KOPT-K1 (cell line): ENCODE data around the gene FUT8.

Source experiments
- H3K27ac ChIP-seq: fragments of 200-600 bp; sonication (generic); 2 replicates; pipeline ENCODE4 v1.5.1; 2016; ENCODE audit warnings: antibody characterized with exemption, mild to moderate bottlenecking, low read depth, low read length; ENCODE audit not compliant: poor library complexity, severe bottlenecking
- H3K36me3 ChIP-seq: fragments of 200-600 bp; sonication (generic); 2 replicates; pipeline ENCODE4 v1.5.1; 2017; ENCODE audit warnings: antibody characterized with exemption, mild to moderate bottlenecking, low read length, moderate library complexity; ENCODE audit not compliant: insufficient read depth
- H3K9me3 ChIP-seq: fragments of 200-600 bp; sonication (generic); 2 replicates; pipeline ENCODE4 v1.5.1; 2017; ENCODE audit warnings: antibody characterized with exemption, low read length, mild to moderate bottlenecking; ENCODE audit not compliant: insufficient read depth, poor library complexity, severe bottlenecking

Gene FUT8

GRCh38 chr14:65513671-65514070 is 101.1 kb downstream of the FUT8 start:
- H3K36me3 ChIP-seq: peaks cover 12% of the 10 kb centered on the region; the same call in 1 of the 2 replicates

GRCh38 chr14:65517635-65518542 is 105.4 kb downstream of the FUT8 start:
- Histone ChIP-seq H3K9me3 (peaks cover 6% of the 10 kb centered on the region), H3K27ac (no peak overlapping the region), H3K36me3 (0 out of 2 replicates have a peak, but pooled peaks cover 5% of the 10 kb centered on the region)

More at GRCh38 chr14:65513671-65514070, 101.1 kb downstream of the FUT8 start:
- Histone ChIP-seq H3K9me3 (peaks cover 14% of the 10 kb centered on the region), H3K27ac (no peak overlapping the region)

- Histone ChIP-seq H3K27ac (no peak overlapping the region), H3K36me3 (peaks cover 13% of the 10 kb centered on the region; the same call in 1 of the 2 replicates), H3K9me3 (peaks cover 46% of the 10 kb centered on the region)
Measured at GRCh38 chr14:65528069-65528468, 115.5 kb downstream of the FUT8 start.

- Histone ChIP-seq H3K27ac (no peak overlapping the region), H3K9me3 (peaks cover 72% of the 10 kb centered on the region), H3K36me3 (peaks cover 13% of the 10 kb centered on the region; the same call in 1 of the 2 replicates)
Measured at GRCh38 chr14:65531148-65531547, 118.6 kb downstream of the FUT8 start.

GRCh38 chr14:65533736-65534404 is 121.3 kb downstream of the FUT8 start:
- Histone ChIP-seq H3K9me3 (peaks cover 78% of the 10 kb centered on the region), H3K36me3 (peaks cover 17% of the 10 kb centered on the region; the same call in 1 of the 2 replicates), H3K27ac (no peak overlapping the region)

- no peak overlapping the region for H3K27ac ChIP-seq
- H3K9me3 ChIP-seq: peaks cover 63% of the 10 kb centered on the region
- H3K36me3 ChIP-seq: peaks cover 11% of the 10 kb centered on the region; the same call in 1 of the 2 replicates
Measured at GRCh38 chr14:65536781-65537423, 124.4 kb downstream of the FUT8 start.

GRCh38 chr14:65548878-65549277 is 136.3 kb downstream of the FUT8 start:
- Histone ChIP-seq H3K27ac (no peak overlapping the region), H3K9me3 (no peaks in the 10 kb centered on the region), H3K36me3 (no peaks in the 10 kb centered on the region)

- Histone ChIP-seq H3K36me3 (no peaks in the 10 kb centered on the region), H3K9me3 (no peaks in the 10 kb centered on the region), H3K27ac (no peak overlapping the region)
Measured at GRCh38 chr14:65549429-65549828, 136.9 kb downstream of the FUT8 start.

GRCh38 chr14:65550779-65551643 is 138.5 kb downstream of the FUT8 start:
- H3K36me3 ChIP-seq: no peaks in the 10 kb centered on the region
- no peak overlapping the region for H3K27ac ChIP-seq
- no peaks in the 10 kb centered on the region for H3K9me3 ChIP-seq

- no peaks in the 10 kb centered on the region for H3K9me3 ChIP-seq
- no peak overlapping the region for H3K27ac ChIP-seq
- H3K36me3 ChIP-seq: no peaks in the 10 kb centered on the region
Measured at GRCh38 chr14:65552724-65553123, 140.2 kb downstream of the FUT8 start.

GRCh38 chr14:65554837-65555236 is 142.3 kb downstream of the FUT8 start:
- no peaks in the 10 kb centered on the region for H3K36me3 ChIP-seq
- no peak overlapping the region for H3K27ac ChIP-seq
- no peaks in the 10 kb centered on the region for H3K9me3 ChIP-seq

- Histone ChIP-seq H3K9me3 (no peaks in the 10 kb centered on the region), H3K27ac (no peak overlapping the region), H3K36me3 (0 out of 2 replicates have a peak, but pooled peaks cover 1% of the 10 kb centered on the region)
Measured at GRCh38 chr14:65555358-65555757, 142.8 kb downstream of the FUT8 start.

GRCh38 chr14:65558363-65558762 is 145.8 kb downstream of the FUT8 start:
- H3K27ac ChIP-seq: no peak overlapping the region
- peaks cover 26% of the 10 kb centered on the region for H3K36me3 ChIP-seq
- H3K9me3 ChIP-seq: peaks cover 10% of the 10 kb centered on the region

GRCh38 chr14:65560340-65561027 is 148.0 kb downstream of the FUT8 start:
- peaks cover 47% of the 10 kb centered on the region for H3K36me3 ChIP-seq
- H3K27ac ChIP-seq: no peak overlapping the region
- peaks cover 10% of the 10 kb centered on the region for H3K9me3 ChIP-seq
